ENCODE measurements around the gene TEC. TPM values are rescaled to one million over a fixed set of nuclear protein-coding genes. Genes with fewer than 3 reads are reported as not detected.

TEC gene
- total and polyA plus RNA-seq, 3 donors from 2014 or later, result 3.5 to 10.8 (median 9.2) TPM

GRCh38 chr4:48130100-48130499, 139.5 kb downstream of the TEC start:
- no peak overlapping the region for H3K4me3 ChIP-seq
- H3K27me3 ChIP-seq, result no peaks in the 10 kb centered on the region
- DNase-seq, result no peak
- no peak overlapping the region for H3K27ac ChIP-seq
- intact Hi-C loops (cut with DNase I; ENCODE audit: low total_unique reads), result no loop called here
- 72 to 83% methylated on average over 5 to 7 of the region's 7 CpGs for WGBS, 2 donors
- TF ChIP-seq POLR2A (IDR thresholded peaks at IDR 0.05) (no peak), CTCF (IDR thresholded peaks at IDR 0.05) (no peak)
- H3K4me1 ChIP-seq, result no peaks in the 10 kb centered on the region
- no peaks in the 10 kb centered on the region for H3K9me3 ChIP-seq
- H3K36me3 ChIP-seq (ENCODE audit: low read depth, missing control alignments), result no peaks in the 10 kb centered on the region

GRCh38 chr4:48129307-48130014, 140.2 kb downstream of the TEC start:
- Histone ChIP-seq H3K36me3 (ENCODE audit: low read depth, missing control alignments) (no peaks in the 10 kb centered on the region), H3K9me3 (no peaks in the 10 kb centered on the region), H3K27ac (no peak overlapping the region), H3K27me3 (no peaks in the 10 kb centered on the region), H3K4me3 (no peak overlapping the region), H3K4me1 (no peaks in the 10 kb centered on the region)
- intact Hi-C loops (cut with DNase I; ENCODE audit: low total_unique reads), result no loop called here
- 28 to 57% methylated on average over 7 to 9 of the region's 9 CpGs for WGBS, 2 donors
- peak; percentile 22 for DNase-seq
- TF ChIP-seq CTCF (IDR thresholded peaks at IDR 0.05) (no peak), POLR2A (IDR thresholded peaks at IDR 0.05) (no peak)

- no peaks in the 10 kb centered on the region for H3K27me3 ChIP-seq
- no peak overlapping the region for H3K4me3 ChIP-seq
- H3K36me3 ChIP-seq (ENCODE audit: low read depth, missing control alignments), result no peaks in the 10 kb centered on the region
- no peak for TF ChIP-seq CTCF (IDR thresholded peaks at IDR 0.05)
- no peak for TF ChIP-seq POLR2A (IDR thresholded peaks at IDR 0.05)
- peak; percentile 46 for DNase-seq
- 55 to 57% methylated on average over 13 of the region's 13 CpGs for WGBS, 2 donors
- H3K9me3 ChIP-seq, result no peaks in the 10 kb centered on the region
- intact Hi-C loops (cut with DNase I; ENCODE audit: low total_unique reads), result no loop called here
- H3K27ac ChIP-seq, result no peak overlapping the region
- no peaks in the 10 kb centered on the region for H3K4me1 ChIP-seq
Observed at GRCh38 chr4:48127682-48128404, 141.8 kb downstream of the TEC start.

- H3K27ac ChIP-seq, result no peak overlapping the region
- no peaks in the 10 kb centered on the region for H3K4me1 ChIP-seq
- TF ChIP-seq POLR2A (IDR thresholded peaks at IDR 0.05), result no peak
- TF ChIP-seq CTCF (IDR thresholded peaks at IDR 0.05), result no peak
- H3K4me3 ChIP-seq, result no peak overlapping the region
- H3K36me3 ChIP-seq (ENCODE audit: low read depth, missing control alignments), result no peaks in the 10 kb centered on the region
- intact Hi-C loops (cut with DNase I; ENCODE audit: low total_unique reads), result no loop called here
- 59 to 81% methylated on average over 3 of the region's 3 CpGs for WGBS, 2 donors
- H3K9me3 ChIP-seq, result no peaks in the 10 kb centered on the region
- no peaks in the 10 kb centered on the region for H3K27me3 ChIP-seq
- no peak for DNase-seq
Observed at GRCh38 chr4:48127231-48127630, 142.4 kb downstream of the TEC start.

Data from testis (tissue), 3 donors.